ENCODE results near the gene MAPK8IP3. TPM values are rescaled to one million over a fixed set of nuclear protein-coding genes. Genes with fewer than 3 reads are reported as not detected.

MAPK8IP3 gene
- total RNA-seq, 1 experiment from 2014 or later = 72.3 TPM

- ChIA-PET CTCF (no interaction called here), POLR2A (no interaction called here)
- H3K36me3 Mint-ChIP-seq = peaks cover 44% of the 10 kb centered on the region
- no peaks in the 10 kb centered on the region for H3K9me3 Mint-ChIP-seq
- DNase-seq (ENCODE audit: low spot score) = no peak
- no peak overlapping the region for H3K4me3 Mint-ChIP-seq
- TF ChIP-seq, protein P1, sequence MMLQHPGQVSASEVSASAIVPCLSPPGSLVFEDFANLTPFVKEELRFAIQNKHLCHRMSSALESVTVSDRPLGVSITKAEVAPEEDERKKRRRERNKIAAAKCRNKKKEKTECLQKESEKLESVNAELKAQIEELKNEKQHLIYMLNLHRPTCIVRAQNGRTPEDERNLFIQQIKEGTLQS (CRISPR knock-in tag; conservative IDR thresholded peaks at IDR 0.05) = no peak
- TF ChIP-seq ZNF121 (CRISPR knock-in tag; IDR thresholded peaks at IDR 0.05) (no peak), STAT6 (CRISPR knock-in tag; conservative IDR thresholded peaks at IDR 0.05; ENCODE audit: low read depth) (no peak), MXD4 (CRISPR knock-in tag; IDR thresholded peaks at IDR 0.05; ENCODE audit: borderline replicate concordance) (no peak), FOXK1 (CRISPR knock-in tag; IDR thresholded peaks at IDR 0.05) (no peak), SMAD3 (CRISPR knock-in tag; IDR thresholded peaks at IDR 0.05; ENCODE audit: borderline replicate concordance) (no peak), EMX1 (CRISPR knock-in tag; IDR thresholded peaks at IDR 0.05) (no peak), ESRRA (CRISPR knock-in tag; IDR thresholded peaks at IDR 0.05; ENCODE audit: borderline replicate concordance) (no peak), ZNF671 (CRISPR knock-in tag; IDR thresholded peaks at IDR 0.05) (no peak), ATF1 (CRISPR knock-in tag; IDR thresholded peaks at IDR 0.05) (no peak)
- TF ChIP-seq, protein P2, sequence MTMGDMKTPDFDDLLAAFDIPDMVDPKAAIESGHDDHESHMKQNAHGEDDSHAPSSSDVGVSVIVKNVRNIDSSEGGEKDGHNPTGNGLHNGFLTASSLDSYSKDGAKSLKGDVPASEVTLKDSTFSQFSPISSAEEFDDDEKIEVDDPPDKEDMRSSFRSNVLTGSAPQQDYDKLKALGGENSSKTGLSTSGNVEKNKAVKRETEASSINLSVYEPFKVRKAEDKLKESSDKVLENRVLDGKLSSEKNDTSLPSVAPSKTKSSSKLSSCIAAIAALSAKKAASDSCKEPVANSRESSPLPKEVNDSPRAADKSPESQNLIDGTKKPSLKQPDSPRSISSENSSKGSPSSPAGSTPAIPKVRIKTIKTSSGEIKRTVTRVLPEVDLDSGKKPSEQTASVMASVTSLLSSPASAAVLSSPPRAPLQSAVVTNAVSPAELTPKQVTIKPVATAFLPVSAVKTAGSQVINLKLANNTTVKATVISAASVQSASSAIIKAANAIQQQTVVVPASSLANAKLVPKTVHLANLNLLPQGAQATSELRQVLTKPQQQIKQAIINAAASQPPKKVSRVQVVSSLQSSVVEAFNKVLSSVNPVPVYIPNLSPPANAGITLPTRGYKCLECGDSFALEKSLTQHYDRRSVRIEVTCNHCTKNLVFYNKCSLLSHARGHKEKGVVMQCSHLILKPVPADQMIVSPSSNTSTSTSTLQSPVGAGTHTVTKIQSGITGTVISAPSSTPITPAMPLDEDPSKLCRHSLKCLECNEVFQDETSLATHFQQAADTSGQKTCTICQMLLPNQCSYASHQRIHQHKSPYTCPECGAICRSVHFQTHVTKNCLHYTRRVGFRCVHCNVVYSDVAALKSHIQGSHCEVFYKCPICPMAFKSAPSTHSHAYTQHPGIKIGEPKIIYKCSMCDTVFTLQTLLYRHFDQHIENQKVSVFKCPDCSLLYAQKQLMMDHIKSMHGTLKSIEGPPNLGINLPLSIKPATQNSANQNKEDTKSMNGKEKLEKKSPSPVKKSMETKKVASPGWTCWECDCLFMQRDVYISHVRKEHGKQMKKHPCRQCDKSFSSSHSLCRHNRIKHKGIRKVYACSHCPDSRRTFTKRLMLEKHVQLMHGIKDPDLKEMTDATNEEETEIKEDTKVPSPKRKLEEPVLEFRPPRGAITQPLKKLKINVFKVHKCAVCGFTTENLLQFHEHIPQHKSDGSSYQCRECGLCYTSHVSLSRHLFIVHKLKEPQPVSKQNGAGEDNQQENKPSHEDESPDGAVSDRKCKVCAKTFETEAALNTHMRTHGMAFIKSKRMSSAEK (CRISPR knock-in tag; IDR thresholded peaks at IDR 0.05; ENCODE audit: borderline replicate concordance) = no peak
- TF ChIP-seq, protein P3, sequence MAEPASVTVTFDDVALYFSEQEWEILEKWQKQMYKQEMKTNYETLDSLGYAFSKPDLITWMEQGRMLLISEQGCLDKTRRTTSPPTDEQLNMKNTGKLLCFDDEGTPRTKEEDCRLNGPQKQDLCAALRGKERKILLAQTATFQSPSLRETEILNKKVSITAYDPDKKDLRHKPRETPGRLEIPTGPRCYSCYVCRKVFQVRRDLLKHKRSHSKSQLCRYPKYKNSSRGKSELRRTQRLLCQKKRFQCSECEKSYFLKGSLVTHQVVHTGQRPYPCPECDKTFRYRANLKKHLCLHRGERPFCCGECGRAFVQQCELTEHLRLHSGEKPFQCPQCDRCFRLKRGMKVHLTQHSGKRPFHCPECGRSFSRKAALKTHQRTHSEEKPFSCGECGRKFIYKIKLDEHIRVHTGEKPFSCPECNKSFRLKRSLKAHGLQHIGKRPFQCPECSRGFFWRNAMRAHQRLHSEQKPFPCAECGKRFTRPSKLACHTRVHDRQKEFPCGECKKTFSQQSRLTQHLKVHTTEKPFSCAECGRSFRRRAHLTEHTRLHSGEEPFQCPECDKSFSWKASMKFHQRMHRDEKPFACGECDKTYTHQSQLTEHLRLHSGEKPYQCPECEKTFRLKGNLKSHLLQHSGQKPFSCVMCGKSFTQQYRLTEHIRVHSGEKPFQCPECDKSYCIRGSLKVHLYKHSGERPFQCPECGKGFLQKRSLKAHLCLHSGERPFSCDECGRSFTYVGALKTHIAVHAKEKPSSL (CRISPR knock-in tag; conservative IDR thresholded peaks at IDR 0.05) = no peak
- TF ChIP-seq, protein P4, sequence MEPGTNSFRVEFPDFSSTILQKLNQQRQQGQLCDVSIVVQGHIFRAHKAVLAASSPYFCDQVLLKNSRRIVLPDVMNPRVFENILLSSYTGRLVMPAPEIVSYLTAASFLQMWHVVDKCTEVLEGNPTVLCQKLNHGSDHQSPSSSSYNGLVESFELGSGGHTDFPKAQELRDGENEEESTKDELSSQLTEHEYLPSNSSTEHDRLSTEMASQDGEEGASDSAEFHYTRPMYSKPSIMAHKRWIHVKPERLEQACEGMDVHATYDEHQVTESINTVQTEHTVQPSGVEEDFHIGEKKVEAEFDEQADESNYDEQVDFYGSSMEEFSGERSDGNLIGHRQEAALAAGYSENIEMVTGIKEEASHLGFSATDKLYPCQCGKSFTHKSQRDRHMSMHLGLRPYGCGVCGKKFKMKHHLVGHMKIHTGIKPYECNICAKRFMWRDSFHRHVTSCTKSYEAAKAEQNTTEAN (CRISPR knock-in tag; IDR thresholded peaks at IDR 0.05) = no peak
- TF ChIP-seq, protein P5, sequence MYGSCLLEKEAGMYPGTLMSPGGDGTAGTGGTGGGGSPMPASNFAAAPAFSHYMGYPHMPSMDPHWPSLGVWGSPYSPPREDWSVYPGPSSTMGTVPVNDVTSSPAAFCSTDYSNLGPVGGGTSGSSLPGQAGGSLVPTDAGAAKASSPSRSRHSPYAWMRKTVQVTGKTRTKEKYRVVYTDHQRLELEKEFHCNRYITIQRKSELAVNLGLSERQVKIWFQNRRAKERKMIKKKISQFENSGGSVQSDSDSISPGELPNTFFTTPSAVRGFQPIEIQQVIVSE (CRISPR knock-in tag; IDR thresholded peaks at IDR 0.05; ENCODE audit: borderline replicate concordance) = no peak
- H3K27ac Mint-ChIP-seq = no peak overlapping the region
- no peak for ATAC-seq
- H3K4me1 Mint-ChIP-seq = no peaks in the 10 kb centered on the region
- H3K27me3 Mint-ChIP-seq (ENCODE audit: low read depth) = no peaks in the 10 kb centered on the region
These were observed 47.0 kb upstream of the MAPK8IP3 start for GRCh38 chr16:1659031-1659430.
